Neural crest cell (in vitro differentiated cells): Measurements from ENCODE around the gene SNUPN. TPM values are rescaled to one million over a fixed set of nuclear protein-coding genes. Genes with fewer than 3 reads are reported as not detected.

Source experiments
- DNase-seq: peaks from one replicate; pipeline ENCODE4 v3.0.0; 2021; ENCODE audit warnings: low read depth, mixed read lengths, low spot score
- H3K27ac Mint-ChIP-seq: one replicate; pipeline ENCODE4 v1.8.0; 2021; ENCODE audit warnings: mild to moderate bottlenecking, mixed read lengths; ENCODE audit not compliant: unreplicated experiment
- H3K27me3 Mint-ChIP-seq: 2 replicates; pipeline ENCODE4 v1.8.0; 2021; ENCODE audit warnings: low read depth, mild to moderate bottlenecking, mixed read lengths
- H3K36me3 Mint-ChIP-seq: 2 replicates; pipeline ENCODE4 v1.8.0; 2021; ENCODE audit warnings: low read depth, mild to moderate bottlenecking, mixed read lengths
- H3K4me1 Mint-ChIP-seq: 2 replicates; pipeline ENCODE4 v1.8.0; 2021; ENCODE audit warnings: mixed read lengths
- H3K4me3 Mint-ChIP-seq: one replicate; pipeline ENCODE4 v1.8.0; 2021; ENCODE audit warnings: mild to moderate bottlenecking, mixed read lengths
- H3K9me3 Mint-ChIP-seq: 2 replicates; pipeline ENCODE4 v1.8.0; 2021; ENCODE audit warnings: mixed read lengths
- total RNA-seq: library from RNA; stranded (reverse); gene quantifications from 2 replicates; pipeline ENCODE4 v1.2.1, GENCODE V29; 2021
- TF ChIP-seq, protein P1 (sequence below): fragments of 200-600 bp; sonication (generic); conservative IDR thresholded peaks from 2 replicates; pipeline ENCODE4 v1.5.0; 2021; ENCODE audit warnings: antibody characterized with exemption, mild to moderate bottlenecking

The SNUPN gene
- total RNA-seq, 1 donor from 2014 or later = 21.3 TPM

DNA sequence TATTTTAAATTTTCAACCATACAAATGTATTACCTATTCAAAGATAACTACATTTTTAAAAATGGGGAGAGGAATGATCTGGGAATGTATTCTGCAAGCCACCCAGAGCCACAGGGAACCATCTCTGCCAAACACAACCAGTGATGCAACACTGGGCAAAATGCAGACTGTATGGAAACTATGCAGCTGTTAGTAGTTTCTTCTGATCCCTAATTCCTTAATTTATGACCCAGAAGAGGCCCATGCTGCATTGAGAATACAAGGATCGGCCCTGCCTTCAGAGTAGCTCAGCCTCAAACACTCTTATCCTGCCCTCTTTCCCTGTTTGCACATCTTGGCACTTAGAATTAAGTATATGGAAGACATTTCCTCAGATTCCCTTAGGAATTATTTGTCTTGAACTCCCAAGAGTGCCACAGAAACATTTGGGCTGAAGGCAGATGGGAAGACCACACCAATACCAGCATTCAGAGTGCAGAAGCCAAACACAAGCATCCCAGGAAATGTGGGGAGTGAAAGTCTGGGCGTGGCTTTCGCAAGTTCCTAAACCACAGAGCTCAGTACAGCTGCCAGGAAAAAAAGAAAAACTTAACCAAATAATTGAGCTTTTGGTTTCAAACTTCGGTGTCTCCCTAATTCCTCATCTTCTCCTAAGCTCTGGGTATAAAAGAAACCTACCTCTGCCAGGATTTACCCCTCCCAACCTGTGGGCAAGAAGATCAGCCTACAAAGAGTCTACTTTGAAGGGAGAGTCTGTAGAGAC is 5.3 kb downstream of the SNUPN start:
- H3K4me3 Mint-ChIP-seq = no peak overlapping the region
- no peak for DNase-seq
- TF ChIP-seq, protein P1, sequence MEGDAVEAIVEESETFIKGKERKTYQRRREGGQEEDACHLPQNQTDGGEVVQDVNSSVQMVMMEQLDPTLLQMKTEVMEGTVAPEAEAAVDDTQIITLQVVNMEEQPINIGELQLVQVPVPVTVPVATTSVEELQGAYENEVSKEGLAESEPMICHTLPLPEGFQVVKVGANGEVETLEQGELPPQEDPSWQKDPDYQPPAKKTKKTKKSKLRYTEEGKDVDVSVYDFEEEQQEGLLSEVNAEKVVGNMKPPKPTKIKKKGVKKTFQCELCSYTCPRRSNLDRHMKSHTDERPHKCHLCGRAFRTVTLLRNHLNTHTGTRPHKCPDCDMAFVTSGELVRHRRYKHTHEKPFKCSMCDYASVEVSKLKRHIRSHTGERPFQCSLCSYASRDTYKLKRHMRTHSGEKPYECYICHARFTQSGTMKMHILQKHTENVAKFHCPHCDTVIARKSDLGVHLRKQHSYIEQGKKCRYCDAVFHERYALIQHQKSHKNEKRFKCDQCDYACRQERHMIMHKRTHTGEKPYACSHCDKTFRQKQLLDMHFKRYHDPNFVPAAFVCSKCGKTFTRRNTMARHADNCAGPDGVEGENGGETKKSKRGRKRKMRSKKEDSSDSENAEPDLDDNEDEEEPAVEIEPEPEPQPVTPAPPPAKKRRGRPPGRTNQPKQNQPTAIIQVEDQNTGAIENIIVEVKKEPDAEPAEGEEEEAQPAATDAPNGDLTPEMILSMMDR = no peak
- peaks cover 1% of the 10 kb centered on the region for H3K36me3 Mint-ChIP-seq
- H3K27me3 Mint-ChIP-seq = no peaks in the 10 kb centered on the region
- H3K9me3 Mint-ChIP-seq = no peaks in the 10 kb centered on the region
- no peak overlapping the region for H3K27ac Mint-ChIP-seq
- H3K4me1 Mint-ChIP-seq = no peaks in the 10 kb centered on the region

DNA sequence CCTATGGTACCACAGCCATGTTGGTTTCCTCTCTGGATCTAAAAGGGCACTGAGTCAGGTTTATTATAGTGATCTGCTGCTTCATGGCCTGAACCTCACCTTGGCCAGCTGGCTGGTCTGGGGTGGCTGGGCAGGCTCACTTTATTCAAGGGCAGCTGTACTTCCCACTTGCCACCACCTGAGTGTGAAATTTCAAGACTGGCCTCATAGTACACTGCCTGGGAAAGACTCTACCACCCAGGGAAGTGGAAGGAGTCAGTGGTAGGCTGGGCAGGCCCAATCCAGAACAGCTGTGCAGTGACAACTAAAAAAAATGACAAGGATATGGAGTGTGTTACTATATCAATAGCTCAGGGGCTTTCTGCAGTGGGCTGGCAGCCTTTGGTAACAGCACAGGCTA is 8.8 kb downstream of the SNUPN start:
- H3K4me1 Mint-ChIP-seq = no peaks in the 10 kb centered on the region
- no peaks in the 10 kb centered on the region for H3K27me3 Mint-ChIP-seq
- no peak for DNase-seq
- H3K9me3 Mint-ChIP-seq = no peaks in the 10 kb centered on the region
- H3K27ac Mint-ChIP-seq = no peak overlapping the region
- peaks cover 12% of the 10 kb centered on the region for H3K36me3 Mint-ChIP-seq
- no peak overlapping the region for H3K4me3 Mint-ChIP-seq
- TF ChIP-seq, protein P1 = no peak

DNA sequence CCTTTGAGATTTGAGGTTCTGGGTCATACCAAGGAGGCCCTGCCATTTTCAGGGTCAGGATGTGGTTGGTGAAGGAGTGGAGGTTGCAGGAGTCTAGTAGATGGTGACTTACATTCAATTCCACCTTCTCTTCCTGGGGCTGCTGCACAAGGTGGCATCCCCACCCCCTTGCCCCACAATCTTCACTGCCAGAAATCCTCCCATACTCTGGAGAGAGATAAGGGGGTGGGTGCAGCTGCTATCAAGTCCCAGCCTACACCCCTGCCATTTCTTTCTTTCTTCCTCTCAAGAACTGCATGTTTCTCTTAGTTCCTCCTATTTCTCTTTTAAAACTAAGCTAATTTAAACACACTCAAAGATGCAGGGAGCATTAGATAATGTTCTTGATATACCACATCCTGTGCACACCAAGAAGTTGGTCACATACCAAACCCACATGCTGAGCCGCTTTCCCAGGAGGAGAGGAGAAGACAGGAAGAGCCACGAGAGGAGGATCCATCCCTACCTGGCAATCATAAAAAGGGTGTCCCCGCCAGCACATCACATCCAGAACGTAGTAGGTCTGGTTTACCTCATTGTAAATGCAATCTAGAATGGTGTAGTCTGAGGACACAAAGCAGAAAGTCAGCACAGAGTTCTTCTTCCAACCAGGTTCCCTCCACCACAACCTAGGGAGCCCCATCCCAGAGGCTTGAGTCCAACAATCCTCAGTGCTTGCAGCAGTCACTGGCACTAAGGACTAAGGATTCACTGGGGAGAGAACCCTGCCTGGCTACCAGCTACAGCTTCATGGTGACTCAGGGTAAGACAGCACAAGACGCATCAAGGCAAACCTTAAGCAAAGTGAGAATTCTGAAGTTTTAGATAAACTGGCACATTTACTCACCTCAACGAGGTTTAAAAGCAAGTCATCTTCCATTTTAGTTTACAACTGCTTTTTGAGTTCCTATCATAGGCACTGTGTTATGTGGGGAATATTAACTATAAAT is 18.5 kb downstream of the SNUPN start:
- Mint-ChIP-seq H3K4me1 (no peaks in the 10 kb centered on the region), H3K36me3 (peaks cover 11% of the 10 kb centered on the region), H3K27ac (no peak overlapping the region), H3K4me3 (no peak overlapping the region), H3K27me3 (no peaks in the 10 kb centered on the region), H3K9me3 (no peaks in the 10 kb centered on the region)
- TF ChIP-seq, protein P1 = no peak
- DNase-seq = no peak

DNA sequence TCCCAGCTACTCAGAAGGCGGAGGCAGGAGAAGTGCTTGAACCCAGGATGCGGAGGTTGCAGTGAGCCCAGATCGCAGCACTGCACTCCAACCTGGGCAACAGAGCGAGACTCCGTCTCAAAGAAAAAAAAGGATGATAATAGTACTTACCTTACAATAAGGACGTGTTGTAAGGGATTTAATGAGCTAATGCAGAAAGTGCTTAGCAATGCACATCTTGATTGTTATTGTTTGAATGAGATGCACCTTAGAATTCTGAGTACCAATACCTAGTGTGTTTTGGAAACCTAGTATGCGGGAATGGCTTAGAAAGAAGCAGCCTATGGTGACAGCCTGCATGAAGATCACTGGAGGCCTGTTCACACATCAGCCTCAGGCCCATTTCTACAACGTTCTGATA is 19.5 kb downstream of the SNUPN start:
- no peaks in the 10 kb centered on the region for H3K27me3 Mint-ChIP-seq
- H3K36me3 Mint-ChIP-seq = peaks cover 11% of the 10 kb centered on the region
- H3K4me3 Mint-ChIP-seq = no peak overlapping the region
- TF ChIP-seq, protein P1 = no peak
- no peaks in the 10 kb centered on the region for H3K4me1 Mint-ChIP-seq
- no peak for DNase-seq
- H3K27ac Mint-ChIP-seq = no peak overlapping the region
- no peaks in the 10 kb centered on the region for H3K9me3 Mint-ChIP-seq

DNA sequence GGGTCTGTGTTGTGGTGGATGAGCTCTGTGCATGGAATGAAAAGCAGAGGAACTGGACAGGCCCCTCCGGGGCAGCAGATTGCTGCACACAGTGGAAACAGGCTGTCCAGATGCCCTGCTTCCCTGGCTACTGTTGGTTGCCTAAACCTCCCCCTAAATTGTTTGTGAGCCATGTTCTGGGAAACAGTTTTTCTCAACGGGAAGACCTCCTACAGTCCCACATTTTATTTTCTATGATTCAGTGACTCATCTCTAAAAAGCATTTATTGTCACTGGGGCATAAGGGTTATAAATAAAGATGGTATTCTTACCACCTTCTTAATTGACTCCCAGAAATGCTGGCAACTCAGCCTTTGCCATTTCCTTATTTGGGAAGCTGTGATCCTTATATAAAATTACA is 26.1 kb downstream of the SNUPN start:
- H3K4me1 Mint-ChIP-seq = no peaks in the 10 kb centered on the region
- H3K36me3 Mint-ChIP-seq = no peaks in the 10 kb centered on the region
- TF ChIP-seq, protein P1 = no peak
- H3K4me3 Mint-ChIP-seq = no peak overlapping the region
- no peak overlapping the region for H3K27ac Mint-ChIP-seq
- no peak for DNase-seq
- no peaks in the 10 kb centered on the region for H3K9me3 Mint-ChIP-seq
- H3K27me3 Mint-ChIP-seq = no peaks in the 10 kb centered on the region
